Inferior parietal cortex (tissue), 1 donor: ENCODE measurements around the gene PRDM5.
"Not testable (repeated sequence)": the region's sequence is repeated elsewhere in the genome, so short reads cannot be mapped to it uniquely, and the experiment has no call there.

Experiments
- DNase-seq: peaks from one replicate; pipeline ENCODE4 v3.0.0-alpha.2; 2016; ENCODE audit errors: extremely low spot score

PRDM5 gene

GRCh38 chr4:120703908-120704307 is 218.6 kb downstream of the PRDM5 start:
- DNase-seq: no peak

- no peak for DNase-seq
Observed at GRCh38 chr4:120699354-120699753, 223.2 kb downstream of the PRDM5 start.

GRCh38 chr4:120694973-120695372 is 227.6 kb downstream of the PRDM5 start:
- DNase-seq: no peak

GRCh38 chr4:120693816-120694215 is 228.7 kb downstream of the PRDM5 start:
- DNase-seq: no peak

- DNase-seq: no peak
Observed at GRCh38 chr4:120692964-120693363, 229.6 kb downstream of the PRDM5 start.

GRCh38 chr4:120691536-120691935 is 231.0 kb downstream of the PRDM5 start:
- no peak for DNase-seq

- no peak for DNase-seq
Observed at GRCh38 chr4:120691106-120691505, 231.4 kb downstream of the PRDM5 start.

- no peak for DNase-seq
Observed at GRCh38 chr4:120688791-120689190, 233.7 kb downstream of the PRDM5 start.

- DNase-seq: no peak
Observed at GRCh38 chr4:120685756-120686278, 236.7 kb downstream of the PRDM5 start.

- DNase-seq: no peak
Observed at GRCh38 chr4:120683897-120684540, 238.5 kb downstream of the PRDM5 start.

GRCh38 chr4:120682981-120683380 is 239.5 kb downstream of the PRDM5 start:
- no peak for DNase-seq

GRCh38 chr4:120680647-120681228 is 241.8 kb downstream of the PRDM5 start:
- DNase-seq: no peak

- DNase-seq: no peak
Observed at GRCh38 chr4:120673696-120674095, 248.8 kb downstream of the PRDM5 start.

- DNase-seq: no peak
Observed at GRCh38 chr4:120672558-120673147, 249.9 kb downstream of the PRDM5 start.

- DNase-seq: no peak
Observed at GRCh38 chr4:120672076-120672475, 250.4 kb downstream of the PRDM5 start.

GRCh38 chr4:120671538-120671937 is 251.0 kb downstream of the PRDM5 start:
- DNase-seq: no peak

GRCh38 chr4:120667102-120667501 is 255.4 kb downstream of the PRDM5 start:
- no peak for DNase-seq

- DNase-seq: no peak
Observed at GRCh38 chr4:120664851-120665250, 257.7 kb downstream of the PRDM5 start.

GRCh38 chr4:120659616-120660170 is 262.8 kb downstream of the PRDM5 start:
- DNase-seq: no peak

GRCh38 chr4:120658772-120659171 is 263.8 kb downstream of the PRDM5 start:
- no peak for DNase-seq

GRCh38 chr4:120653804-120654573 is 268.5 kb downstream of the PRDM5 start:
- DNase-seq: no peak

GRCh38 chr4:120648336-120648735 is 274.2 kb downstream of the PRDM5 start:
- DNase-seq: not testable (repeated sequence)
